HG03159 (cell line): ENCODE measurements around the gene RHBDL2.
"Not testable (repeated sequence)": the region's sequence is repeated elsewhere in the genome, so short reads cannot be mapped to it uniquely, and the experiment has no call there.

Experiments used
- ATAC-seq: cut with Tn5 transposase; IDR thresholded peaks from one replicate; pipeline ENCODE4 v1.9.1; 2021; ENCODE audit warnings: mild to moderate bottlenecking, moderate library complexity; ENCODE audit not compliant: unreplicated experiment

The RHBDL2 gene, protein sequence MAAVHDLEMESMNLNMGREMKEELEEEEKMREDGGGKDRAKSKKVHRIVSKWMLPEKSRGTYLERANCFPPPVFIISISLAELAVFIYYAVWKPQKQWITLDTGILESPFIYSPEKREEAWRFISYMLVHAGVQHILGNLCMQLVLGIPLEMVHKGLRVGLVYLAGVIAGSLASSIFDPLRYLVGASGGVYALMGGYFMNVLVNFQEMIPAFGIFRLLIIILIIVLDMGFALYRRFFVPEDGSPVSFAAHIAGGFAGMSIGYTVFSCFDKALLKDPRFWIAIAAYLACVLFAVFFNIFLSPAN

DNA sequence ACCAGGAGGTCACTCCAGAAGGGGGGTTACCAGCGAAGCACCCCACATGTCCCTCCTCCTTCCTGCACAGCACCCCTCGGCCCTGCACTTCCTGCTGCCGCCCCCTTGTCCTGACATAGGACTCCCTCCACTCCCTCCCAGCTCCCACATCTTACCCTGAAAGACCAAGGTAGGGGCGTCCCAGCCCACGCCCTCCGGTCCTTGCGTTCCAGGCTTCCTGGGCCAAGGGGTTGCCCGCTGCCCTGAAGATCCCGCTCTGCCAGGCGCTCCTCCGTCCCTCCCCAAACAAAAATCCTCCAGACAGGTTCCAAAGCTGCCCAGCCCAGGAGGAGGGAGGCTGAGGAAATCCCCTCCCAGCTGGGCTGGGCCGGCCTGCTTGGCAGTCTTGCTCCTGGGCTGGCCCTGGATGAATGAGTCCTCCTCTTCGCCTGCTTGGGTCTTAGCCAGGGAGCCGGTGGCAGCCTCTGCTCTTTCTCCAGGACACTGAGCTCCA lies at the start of gene RHBDL2:
Gene RHBDL2 (minus strand): TSS at position 304 of the 493 bp plus-strand sequence. CDS start 22,618 bp downstream, outside the sequence.
- no peak for ATAC-seq

DNA sequence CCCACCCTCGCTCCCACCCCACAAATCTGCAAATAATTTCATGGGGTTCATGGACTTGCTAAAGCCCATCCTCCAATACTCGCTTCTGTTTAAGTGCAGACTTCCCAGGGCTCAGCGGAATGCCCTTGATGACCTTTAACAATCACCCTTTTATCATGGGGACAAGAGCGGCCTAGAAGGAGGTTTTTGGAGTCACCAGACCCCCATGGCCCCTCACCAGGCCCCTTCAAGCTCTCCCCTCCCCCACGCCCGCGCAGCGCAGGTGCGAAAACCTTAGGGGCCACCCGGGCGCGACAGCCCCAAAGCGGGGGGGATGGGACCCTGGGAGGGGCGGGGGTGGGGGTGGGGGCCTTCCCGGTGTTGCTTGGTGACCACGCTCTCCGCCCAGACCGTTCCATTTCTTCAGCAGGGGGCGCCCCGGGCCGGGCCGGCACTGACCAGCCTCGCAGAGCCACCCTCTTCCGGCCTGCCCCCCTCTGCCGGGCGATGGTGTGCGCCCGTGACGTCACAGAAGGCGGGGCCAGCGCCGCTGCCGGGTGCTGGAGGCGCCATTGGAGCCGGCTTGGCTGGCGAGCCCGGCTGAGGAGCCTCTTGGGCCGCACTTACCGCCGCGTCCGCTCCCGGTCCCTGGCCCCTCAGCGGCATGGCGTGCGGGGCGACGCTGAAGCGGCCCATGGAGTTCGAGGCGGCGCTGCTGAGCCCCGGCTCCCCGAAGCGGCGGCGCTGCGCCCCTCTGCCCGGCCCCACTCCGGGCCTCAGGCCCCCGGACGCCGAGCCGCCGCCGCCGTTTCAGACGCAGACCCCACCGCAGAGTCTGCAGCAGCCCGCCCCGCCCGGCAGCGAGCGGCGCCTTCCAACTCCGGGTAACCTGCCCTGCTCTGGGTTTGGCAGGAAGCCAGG lies 49.4 kb upstream of the RHBDL2 start, which contains the start of gene AKIRIN1:
Gene AKIRIN1 (plus strand): TSS at position 539 of the 900 bp plus-strand sequence. CDS start 105 bp downstream, at position 644.
- peak; percentile 92 for ATAC-seq

DNA sequence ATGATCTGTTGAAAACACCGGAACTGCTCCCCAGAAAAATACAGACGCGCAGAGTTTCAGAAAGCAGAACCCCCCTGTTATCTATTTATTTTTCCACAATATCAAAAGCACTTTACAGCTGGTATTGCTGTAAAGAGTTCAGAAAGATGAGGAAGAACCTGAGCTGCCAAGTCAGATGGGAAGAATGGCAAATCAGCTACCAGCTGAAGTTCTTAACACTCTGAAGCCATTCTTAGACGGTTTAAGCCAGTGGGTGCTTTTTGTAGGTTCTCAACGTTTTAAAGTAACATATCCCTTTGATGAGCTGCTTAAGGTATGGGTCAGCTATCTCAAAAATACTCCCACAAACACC lies 48.7 kb upstream of the RHBDL2 start:
- no peak for ATAC-seq

GRCh38 chr1:38989979-38990378 lies 48.3 kb upstream of the RHBDL2 start:
- ATAC-seq = no peak

- ATAC-seq = not testable (repeated sequence)
These were observed 37.8 kb upstream of the RHBDL2 start for GRCh38 chr1:38979380-38979779.

GRCh38 chr1:38978245-38978542 lies 36.6 kb upstream of the RHBDL2 start:
- not testable (repeated sequence) for ATAC-seq

DNA sequence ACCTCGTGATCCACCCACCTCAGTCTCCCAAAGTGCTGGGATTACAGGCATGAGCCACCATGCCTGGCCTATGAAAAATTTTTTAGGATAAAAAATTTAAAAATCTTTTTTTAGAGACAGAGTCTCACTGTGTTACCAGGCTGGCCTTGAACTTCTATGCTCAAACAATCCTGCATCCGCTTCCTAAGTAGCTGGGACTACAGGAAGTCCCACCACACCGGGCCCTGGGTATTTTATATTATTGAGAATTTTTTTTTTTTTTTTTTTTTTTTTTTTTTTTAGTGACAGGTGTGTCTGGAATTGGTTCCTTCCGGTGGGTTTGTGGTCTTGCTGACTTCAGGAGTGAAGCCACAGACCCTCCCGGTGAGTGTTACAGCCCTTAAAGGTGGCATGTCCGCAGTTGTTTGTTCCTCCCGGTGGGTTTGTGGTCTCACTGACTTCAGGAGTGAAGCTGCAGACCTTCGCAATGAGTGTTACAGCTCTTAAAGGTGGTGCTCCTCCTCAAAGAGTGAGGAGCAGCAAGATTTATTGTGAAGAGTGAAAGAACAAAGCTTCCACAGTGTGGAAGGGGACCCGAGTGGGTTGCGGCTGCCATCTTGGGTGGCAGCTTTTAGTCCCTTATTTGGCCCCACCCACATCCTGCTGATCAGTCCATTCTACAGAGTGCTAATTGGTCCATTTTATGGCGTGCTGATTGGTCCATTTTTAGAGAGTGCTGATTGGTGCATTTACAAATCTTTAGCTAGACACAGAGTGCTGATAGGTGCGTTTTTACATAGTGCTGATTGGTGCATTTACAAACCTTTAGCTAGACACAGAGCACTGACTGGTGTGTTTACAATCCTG lies 36.0 kb upstream of the RHBDL2 start:
- ATAC-seq = not testable (repeated sequence)

GRCh38 chr1:38973659-38974437 lies 32.2 kb upstream of the RHBDL2 start:
- no peak for ATAC-seq

GRCh38 chr1:38973145-38973544 lies 31.5 kb upstream of the RHBDL2 start:
- not testable (repeated sequence) for ATAC-seq

- no peak for ATAC-seq
These were observed 22.5 kb upstream of the RHBDL2 start for GRCh38 chr1:38964140-38964548.

GRCh38 chr1:38962560-38962959 lies 20.9 kb upstream of the RHBDL2 start:
- no peak for ATAC-seq

GRCh38 chr1:38962113-38962512 lies 20.5 kb upstream of the RHBDL2 start:
- ATAC-seq = no peak

- ATAC-seq = no peak
These were observed 17.3 kb upstream of the RHBDL2 start for GRCh38 chr1:38958967-38959366.

DNA sequence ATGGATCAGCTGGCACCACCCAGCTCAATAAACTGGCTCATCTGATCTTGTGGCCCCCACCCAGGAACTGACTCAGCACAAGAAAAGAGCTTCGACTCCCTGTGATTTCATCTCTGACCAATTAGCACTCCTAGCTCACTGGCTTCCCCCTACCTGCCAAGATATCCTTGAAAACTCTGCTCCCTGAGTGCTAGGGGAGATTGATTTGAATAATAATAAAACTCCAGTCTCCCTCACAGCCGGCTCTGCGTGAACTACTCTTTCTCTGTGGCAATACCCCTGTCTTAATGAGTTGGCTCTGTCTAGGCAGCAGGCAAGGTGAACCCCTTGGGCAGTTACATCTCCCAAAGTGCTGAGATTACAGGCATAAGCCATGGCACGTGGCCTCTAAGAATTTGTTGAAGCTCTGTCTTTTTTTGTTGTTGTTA lies 11.8 kb upstream of the RHBDL2 start:
- ATAC-seq = no peak

- no peak for ATAC-seq
These were observed 8.9 kb upstream of the RHBDL2 start for GRCh38 chr1:38950553-38950952.

- no peak for ATAC-seq
These were observed 2.9 kb upstream of the RHBDL2 start for GRCh38 chr1:38944547-38944946.

- no peak for ATAC-seq
These were observed 1.2 kb upstream of the RHBDL2 start for GRCh38 chr1:38942664-38943428.

DNA sequence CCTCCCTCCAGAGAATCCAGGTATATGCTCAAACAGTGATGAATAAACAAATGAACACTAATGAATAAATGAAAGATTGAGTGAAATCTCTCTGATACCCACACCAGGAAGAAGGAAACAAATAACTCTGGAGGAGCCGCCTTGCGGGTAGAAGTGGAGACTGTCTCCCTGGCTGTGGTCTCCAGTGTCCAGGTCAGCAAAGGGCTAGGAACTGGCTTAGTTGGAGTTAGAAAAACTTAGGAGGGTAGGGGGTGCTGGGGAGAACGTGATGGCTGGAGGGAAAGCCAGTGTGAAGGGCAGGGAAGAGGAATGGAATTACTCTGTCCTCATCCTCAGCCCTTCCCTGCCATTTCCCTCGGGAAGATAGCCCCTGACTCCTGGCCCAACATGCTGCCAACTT lies 537 bp downstream of the RHBDL2 start:
- no peak for ATAC-seq

DNA sequence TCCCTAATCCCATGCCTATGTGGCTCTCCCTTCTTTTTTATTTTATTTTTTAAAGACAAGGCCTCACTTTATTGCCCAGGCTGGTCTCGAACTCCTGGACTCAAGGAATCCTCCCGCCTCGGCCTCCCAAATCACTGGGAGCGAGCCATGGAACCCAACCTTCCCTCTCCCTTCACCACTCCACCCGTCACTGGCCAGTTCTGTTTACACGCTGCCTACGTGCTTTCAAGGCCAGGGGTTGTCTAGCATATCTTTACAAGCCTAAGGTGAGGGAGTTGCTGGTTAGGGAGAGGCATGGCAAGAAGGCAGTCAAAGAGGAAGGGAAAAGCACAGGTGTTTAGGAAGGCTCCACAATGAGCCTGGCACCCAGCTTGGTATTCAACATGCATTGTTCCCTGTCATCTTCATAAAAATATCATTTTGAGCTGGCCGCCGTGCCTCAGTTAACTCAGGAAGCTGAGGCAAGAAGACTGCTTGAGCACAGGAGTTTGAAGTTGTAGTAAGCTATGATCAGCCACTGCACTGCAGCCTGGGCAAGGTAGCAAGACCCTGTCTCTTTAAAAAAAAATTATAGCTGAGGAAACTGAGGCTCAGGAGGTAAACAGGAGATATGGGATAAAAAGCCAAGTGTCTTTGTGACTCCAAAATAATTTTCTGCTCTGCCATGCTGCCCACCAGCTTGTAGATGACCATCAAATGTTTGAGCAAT lies 1.1 kb downstream of the RHBDL2 start:
- no peak for ATAC-seq
